Dermis microvascular lymphatic vessel endothelial cell (primary cell): Measurements from ENCODE around the gene HBM. TPM values are rescaled to one million over a fixed set of nuclear protein-coding genes. Genes with fewer than 3 reads are reported as not detected.
A peak's percentile ranks its signal among the peaks of the same experiment; 100 is the strongest.
"Not testable (repeated sequence)": the region's sequence is repeated elsewhere in the genome, so short reads cannot be mapped to it uniquely, and the experiment has no call there.

Experiments
- DNase-seq, 2 donors: peaks; one replicate each; pipeline versions ENCODE4 v3.0.0 to v3.0.0-alpha.2; 2010; ENCODE audit warnings: low read depth in 2 of 2
- total RNA-seq: library from RNA; depleted of rRNA; stranded (reverse); fragments of >200 nt; gene quantifications from 2 replicates; pipeline ENCODE4 v1.2.1, GENCODE V29; 2014

Gene HBM, protein sequence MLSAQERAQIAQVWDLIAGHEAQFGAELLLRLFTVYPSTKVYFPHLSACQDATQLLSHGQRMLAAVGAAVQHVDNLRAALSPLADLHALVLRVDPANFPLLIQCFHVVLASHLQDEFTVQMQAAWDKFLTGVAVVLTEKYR
- not detected in 2 replicates for total RNA-seq

DNA sequence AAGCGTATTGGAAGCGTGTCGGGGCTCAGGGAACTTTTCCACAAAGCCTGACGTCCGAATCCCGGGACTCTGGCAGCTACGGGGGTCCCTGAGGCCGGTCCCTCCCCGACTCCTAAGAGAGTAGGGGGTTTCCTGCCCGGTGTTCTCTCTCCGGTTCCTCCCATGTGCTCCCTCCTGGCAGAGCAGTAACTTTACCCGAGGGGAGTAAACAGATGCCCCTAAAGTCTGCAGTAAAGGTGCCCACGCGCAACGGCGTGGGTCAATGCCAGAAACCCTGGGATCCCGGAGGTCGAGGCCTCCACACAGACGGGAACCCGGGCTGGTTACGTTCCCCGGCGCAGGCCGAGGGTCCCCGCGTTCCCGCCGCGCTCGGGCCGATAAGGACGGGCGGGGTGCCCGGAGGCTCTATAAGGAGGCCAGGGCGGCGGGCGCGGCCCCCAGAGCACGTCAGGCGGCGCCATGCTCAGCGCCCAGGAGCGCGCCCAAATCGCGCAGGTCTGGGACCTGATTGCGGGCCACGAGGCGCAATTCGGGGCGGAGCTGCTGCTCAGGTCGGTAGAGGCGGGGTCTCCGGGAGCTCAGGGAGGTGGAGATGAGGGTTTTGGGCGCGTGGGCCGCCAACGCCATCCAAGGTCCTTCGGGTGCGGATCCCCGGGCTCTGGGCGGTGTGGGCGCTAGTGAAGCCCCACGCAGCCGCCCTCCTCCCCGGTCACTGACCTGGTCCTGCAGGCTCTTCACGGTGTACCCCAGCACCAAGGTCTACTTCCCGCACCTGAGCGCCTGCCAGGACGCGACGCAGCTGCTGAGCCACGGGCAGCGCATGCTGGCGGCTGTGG lies at the start of gene HBM:
HBM (plus strand) TSS at position 440 of the 836 bp plus-strand sequence; CDS start at position 460, 20 bp downstream.
- DNase-seq, result no peak

DNA sequence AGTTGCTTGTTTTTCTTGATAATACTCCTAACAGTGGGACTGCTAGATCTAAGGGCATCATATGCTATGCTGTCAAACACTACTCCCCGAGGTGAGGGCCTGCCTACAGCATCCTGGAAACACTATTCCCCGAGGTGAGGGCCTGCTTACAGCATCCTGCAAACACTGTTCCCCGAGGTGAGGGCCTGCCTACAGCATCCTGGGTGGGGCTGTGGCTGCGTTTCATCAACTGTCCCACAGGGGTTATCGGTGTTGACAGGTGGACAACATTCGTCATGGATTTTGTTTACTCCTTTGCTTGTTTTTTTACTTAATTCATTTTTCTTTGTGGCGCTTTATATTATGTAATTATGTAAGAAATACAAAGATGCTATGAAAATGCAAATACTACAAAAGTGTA lies 49.8 kb upstream of the HBM start:
- DNase-seq, result no peak

DNA sequence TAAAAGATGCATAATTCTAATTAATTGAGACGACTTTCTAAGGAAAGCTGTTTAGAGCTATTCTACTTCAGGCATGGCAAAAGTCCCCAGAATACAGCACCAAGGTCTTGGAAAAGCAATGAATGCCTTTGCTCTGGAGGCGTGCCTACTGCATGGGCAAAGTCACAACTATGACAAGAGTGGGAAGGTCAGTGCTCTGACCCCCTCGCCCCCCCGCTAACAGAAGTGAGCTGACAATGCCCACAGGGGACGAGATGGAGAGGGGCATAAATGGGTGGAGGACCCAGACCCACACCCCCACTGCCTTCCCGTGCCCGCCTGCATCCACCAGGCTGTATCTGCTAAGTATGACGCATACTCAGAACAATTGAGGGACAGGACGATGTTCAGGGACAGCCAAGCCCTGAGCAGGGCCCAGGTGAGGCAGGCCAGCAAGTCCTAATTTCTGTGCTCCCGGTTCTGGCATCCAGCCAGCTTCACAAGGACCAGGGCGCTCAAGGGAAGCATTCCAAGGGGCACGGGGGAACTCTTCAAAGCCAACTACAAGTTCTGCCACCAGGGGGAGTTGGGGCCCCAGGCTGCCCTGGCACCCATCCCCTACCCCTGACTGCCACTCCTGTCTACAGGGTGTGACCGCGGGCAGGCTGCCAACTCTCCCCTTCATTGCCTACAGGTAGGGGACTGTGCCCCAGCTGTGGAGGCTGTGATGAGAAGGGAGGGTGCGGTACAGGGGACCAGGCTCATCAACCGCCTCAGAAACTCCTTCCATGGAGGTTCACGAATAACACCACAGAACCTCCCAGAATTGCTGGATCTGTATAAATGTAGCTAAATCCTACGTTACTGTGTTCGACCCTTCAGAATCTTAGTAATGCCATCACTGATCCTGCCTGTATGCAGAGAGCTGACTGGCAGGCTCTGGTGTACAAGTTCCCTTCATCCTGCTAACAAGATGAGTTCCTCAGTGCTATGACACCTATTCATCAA lies 48.1 kb upstream of the HBM start:
- DNase-seq, result peak in 1 of 2 donors; percentile 58

DNA sequence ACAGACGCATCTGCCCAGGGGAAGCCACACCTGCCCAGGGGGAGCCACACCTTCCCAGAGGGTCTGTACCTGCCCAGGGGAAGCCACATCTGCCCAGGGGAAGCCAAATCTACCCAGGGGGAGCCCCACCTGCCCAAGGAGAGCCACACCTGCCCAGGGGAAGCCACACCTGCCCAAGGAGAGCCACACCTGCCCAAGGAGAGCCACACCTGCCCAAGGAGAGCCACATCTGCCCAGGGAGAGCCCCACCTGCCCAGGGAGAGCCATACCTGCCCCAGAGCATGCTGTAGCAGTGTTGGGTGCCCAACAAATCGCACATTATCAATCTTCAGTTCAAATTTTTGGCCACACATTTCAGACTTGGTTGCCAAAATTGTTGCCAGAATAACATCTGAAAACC lies 46.9 kb upstream of the HBM start:
- DNase-seq, result no peak

DNA sequence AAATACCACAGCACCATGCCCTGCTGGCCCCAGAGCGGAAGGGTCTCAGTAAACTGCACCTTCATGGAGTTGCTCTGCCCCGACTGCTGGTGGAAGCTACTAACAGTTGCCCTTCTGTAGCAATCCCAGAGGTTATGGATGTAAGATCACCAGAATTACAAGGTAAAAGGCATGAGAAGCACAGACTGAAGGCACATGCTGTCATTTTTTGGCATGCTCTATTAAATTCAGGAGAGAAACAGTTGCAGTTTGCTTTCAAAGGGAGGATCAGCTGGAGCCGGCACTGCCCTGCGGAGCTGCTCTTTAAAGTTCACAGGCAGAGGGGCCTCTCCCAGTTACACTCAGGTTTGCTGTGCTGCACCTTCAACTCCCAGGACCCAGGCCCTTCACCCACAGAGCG lies 46.5 kb upstream of the HBM start:
- no peak for DNase-seq

DNA sequence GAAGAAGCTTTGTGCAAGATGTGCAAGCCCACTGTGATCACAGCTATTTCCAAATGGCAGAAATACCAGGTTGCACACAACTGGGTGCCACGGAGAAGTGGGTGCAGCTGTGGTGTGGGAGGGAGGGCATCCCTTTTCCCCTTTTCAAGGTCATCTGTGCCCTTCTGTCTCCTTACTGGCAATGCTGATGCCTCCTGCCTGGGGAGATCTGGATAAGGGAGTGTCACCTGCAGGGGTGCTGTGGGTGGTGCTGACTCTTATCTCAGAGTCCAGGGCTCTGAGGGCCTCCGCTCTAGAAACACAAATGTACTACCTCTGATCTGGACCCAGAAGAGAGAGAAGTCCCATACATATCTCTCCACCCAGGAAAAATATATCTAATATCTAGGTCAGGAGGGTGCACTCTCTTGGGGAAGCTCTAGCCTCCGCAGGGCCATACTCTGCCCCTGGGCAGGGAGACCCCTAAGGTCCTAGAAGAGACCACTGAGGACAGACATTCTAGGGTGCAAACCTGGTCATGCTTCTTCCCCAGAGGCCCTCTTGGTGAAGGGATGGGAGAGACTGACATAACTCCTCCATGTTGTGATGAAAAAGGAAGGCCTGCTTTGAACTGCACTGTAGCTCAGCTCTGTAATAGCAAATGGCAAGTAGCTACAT lies 45.8 kb upstream of the HBM start:
- DNase-seq, result no peak

DNA sequence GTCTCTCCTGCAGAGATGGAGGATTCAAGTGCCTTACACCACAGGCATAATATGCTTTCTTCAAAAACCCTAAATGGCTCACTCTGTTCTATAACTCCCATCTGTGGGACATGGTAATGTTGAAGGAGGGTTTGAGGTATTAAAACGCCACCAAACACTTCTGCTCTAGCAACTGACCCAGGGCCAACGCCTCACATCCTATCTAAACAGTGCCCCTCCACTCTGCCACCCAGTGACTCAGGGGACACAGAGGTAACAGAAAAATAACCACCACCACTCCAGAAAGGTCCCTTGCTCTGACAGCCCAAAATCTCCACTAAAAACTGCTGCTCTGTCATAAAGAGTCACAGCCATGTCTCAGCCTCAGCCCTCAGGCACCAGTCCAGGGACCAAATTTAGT lies 45.0 kb upstream of the HBM start:
- DNase-seq, result no peak

DNA sequence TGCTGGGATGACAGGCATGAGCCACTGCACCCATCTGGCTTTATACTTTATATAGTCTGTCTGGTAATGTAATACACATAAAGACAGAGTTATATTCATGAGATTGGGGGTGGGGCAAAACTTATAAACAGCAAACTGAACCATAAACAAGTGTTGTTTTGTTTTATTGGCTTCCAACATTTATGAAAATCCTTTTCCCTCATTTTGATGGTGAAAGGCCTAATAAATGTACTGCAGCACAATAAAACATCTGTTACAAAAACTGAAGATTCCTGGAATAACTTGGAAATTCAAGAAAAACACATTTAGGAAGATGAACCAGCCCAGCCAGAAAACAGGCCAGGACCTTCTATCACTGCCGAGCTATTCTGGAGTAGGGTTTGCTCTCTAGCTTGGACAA lies 43.4 kb upstream of the HBM start:
- no peak for DNase-seq

DNA sequence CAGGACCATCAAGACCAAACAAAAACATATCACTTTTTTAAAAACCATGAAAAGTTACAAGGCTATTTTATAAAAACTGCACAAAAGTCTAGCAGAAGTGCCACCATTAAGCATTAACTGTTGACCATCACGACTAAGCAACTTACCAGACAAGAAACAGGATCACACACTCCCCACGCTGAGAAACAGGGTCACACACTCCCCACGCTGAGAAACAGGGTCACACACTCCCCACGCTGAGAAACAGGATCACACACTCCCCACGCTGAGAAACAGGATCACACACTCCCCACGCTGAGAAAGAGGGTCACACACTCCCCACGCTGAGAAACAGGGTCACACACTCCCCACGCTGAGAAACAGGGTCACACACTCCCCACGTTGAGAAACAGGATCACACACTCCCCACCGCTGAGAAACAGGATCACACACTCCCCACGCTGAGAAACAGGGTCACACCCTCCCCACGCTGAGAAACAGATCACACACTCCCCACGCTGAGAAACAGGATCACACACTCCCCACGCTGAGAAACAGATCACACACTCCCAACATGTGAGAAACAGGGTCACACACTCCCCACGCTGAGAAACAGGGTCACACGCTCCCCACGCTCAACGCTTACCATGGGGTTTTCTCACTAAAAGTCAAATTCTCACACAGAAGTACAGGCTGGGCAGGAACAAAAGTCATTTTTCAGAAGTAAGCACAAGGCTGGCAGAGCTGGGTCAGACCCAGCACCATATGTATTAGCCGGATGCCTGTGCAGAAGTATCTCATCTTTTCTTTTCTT lies 42.0 kb upstream of the HBM start:
- not testable (repeated sequence) for DNase-seq

DNA sequence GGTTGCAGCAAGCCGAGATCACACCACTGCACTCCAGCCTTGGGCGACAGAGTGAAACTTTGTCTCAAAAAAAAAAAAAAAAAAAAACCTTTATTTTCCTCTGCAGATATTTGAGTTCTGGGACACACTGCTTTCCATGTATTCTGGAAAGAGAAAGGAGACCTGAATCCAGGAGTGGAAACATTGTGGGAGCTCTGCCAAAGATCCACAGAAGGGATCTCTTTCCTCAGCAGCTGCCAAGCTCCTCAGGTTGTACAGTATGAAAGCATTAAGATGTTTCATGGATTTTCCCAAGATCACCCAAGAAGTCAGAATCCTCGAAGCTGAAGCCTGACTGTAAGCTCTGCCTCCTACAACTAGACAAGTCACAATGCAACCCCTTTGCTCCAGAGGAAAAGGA lies 40.8 kb upstream of the HBM start:
- no peak for DNase-seq

DNA sequence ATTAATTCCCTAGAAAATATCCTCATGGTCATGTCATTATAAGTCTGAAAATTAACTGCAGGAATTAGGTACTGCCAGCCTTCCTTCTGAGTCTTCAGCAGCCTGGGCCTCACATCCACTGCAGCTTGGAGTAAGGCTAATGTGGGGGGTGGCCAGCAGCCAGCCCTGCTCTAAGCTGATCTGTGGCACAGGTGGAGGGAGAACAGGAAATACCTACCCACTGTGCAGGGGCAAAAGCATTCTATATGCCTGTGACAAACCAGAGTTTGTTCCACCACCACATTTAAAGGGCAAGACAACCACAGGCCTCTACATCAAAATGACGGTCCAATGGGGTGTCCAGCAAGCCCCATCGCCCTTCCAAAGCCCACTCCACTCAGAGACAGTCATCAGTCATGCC lies 36.7 kb upstream of the HBM start:
- no peak for DNase-seq

DNA sequence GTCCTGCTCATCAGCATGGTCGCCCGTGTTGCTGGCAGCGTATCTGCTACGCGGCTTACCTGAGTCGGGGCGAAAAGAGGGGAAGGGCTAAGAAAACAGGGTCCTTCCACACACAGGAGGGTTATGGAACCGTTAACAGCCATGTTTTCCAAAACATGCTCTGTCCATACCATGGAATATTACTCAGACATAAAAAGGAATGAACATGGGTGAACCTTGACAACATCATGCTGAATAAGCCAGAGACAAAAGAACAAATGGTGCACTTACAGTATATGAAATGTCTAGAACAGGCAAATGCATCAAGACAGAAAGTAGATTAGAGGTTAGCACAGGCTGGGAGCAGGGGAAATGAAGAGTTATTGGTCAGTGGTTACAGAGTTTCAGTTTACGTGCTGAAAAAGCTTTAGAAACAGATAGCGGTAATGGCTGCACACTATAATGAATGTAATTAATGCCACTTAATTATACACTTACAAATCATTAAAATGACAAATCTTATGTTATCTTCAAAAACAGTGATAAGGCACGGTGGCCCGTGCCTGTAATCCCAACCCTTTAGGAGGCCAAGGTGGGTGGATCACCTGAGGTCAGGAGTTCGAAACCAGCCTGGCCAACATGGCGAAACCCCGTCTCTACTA lies 35.1 kb upstream of the HBM start:
- no peak for DNase-seq

DNA sequence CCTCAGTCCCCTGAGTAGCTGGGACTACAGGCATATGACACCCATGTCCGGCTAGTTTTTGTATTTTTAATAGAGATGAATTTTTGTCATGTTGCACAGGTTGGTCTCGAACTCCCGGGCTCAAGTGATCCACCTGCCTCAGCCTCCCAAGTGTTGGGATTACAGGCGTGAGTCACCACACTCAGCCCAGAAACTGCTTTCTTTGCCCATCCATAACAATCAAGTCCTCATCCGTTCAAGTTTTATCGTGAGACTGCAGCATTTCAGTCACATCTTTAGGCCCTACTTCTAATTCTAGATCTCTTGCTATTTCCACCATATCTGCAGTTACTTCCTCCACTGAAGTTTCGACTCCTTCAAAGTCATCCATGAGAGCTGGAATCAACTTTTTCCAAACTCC lies 33.7 kb upstream of the HBM start:
- no peak for DNase-seq

DNA sequence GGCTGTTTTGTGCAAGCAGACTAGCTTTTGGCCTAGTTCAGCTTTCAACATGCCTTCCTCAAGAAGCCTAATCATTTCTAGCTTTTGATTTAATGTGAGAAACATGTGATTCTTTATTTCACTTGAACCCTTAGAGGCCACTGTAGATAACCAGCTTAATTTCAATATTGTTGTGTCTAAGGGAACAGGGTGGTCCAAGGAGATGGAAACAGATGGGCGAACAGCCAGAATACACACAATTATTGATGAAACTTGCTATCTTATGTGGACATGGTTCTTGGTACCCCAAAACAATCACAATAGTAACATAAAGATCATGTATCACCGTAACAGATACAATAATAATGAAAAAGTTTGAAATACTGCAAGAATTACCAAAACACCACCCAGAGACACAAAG lies 32.1 kb upstream of the HBM start:
- DNase-seq, result no peak

DNA sequence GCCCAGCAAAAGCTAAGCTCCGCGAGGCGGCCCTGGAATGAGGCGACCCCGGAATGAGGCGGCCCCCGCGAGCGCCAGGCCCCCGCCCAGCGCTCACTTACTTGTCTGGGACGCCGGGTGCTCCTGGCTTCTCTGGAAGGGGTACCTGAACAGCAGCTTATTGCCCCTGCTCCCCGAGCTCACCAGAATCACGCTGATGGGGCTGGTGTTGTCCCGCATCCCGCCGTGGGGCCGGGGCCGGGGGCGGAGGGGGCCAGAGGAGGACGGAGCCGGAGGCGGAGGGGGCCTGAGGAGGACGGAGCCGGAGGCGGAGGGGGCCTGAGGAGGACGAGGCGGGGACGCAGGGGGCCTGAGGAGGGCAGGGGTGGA lies 27.7 kb upstream of the HBM start:
- peak in 1 of 2 donors; percentile 17 for DNase-seq

DNA sequence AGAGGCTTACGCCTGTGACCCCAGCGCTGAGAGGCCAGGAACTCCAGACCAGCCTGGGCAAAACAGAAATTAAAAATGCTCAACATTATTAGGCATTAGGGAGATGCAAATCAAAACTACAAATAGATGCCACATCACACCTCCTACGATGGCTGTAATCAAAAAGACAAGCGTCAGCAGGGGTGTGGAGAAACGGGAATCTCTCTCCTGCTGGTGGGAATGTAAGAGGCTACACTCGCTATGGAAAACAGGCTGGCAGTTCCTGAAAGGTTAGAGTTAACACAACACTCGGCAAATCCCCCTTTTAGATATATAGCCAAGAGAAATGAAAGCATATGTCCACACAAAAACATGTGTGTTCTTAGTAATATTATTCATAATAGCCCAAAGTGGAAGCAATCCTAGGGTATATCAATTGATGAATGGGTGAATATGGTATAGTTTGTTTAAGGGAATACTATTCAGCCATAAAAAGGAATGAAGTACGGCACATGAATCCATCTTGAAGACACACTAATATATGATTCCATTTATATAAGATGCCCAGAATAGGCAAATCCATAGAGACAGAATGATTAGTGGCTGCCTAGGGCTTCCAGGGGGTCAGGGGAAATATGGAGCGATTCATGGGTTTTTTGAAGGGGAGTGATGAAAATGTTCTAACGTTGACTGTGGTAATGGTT lies 25.5 kb upstream of the HBM start:
- no peak for DNase-seq

DNA sequence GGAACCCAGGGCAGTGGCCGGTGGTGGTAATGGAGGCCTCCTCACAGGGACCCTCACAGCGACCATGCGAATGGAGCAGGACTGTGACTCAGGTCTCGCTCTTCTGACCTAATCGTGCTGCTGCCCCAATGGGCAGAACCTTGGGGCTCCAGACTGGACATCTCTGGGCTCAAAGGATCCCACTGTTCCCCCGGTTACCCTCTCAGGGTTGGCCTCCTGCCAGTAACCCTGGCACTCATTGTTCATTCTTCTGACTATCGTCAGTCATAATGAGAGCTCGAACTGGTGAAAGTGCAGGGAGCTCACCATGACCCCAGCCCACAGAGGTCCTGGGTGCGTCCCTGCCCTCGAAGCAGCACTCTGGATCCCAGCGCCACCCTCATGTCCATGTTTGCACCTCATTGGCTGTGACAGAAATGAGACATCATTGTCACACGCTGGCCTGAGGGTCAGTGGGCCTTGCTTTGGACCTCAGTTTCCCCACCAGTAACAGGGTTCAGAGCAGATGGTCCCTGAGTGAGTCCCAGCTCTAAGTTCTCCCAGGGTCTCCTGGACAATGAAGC lies 23.3 kb upstream of the HBM start:
- no peak for DNase-seq

DNA sequence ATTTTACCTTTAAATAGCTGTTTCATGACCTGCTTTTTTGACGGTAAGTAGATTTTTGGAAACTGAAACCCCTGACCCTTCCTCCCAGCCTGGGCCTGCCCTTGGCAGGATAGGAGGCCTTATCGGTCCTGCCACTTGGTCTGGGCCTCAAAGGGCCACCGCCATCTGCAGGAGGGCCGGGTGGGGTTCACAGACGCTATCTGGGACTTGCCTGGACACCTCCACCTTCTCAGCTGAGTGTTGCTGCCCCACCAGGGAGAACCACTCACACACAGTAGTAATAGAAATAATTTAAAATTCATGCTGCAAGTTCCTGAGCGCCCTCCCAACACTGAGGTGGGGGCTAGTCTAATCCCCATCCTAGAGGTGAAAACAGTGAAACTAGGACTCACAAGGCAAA lies 22.7 kb upstream of the HBM start:
- DNase-seq, result no peak

DNA sequence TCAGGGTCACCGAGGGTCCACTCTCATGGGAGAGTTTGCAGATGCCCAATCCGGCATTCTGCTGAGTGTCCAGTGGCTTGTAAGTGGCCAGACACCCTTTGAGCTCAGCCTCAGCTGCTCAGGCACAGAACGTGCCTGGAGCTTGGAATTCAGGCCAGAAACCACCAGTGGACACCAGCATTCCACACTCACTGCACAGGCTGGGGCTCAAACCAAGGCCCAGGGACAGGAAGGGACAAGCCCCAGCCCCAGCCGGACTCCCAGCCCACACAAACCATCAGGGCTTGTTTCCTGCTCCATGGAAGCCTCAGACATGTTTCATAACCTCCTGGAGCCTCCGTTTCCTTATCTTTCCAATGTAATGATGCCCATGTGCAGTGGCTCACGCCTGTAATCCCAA lies 22.3 kb upstream of the HBM start:
- DNase-seq, result no peak
